GM12878 (cell line): Measurements from ENCODE around the gene MYCN. TPM values are rescaled to one million over a fixed set of nuclear protein-coding genes. Genes with fewer than 3 reads are reported as not detected.
"Not testable (repeated sequence)": the region's sequence is repeated elsewhere in the genome, so short reads cannot be mapped to it uniquely, and the experiment has no call there.

Experiments
- ATAC-seq: fragments of 200-7000 bp; cut with Tn5 transposase; 3 replicates; pipeline ENCODE4 v1.9.1; 2020; ENCODE audit warnings: mild to moderate bottlenecking, moderate library complexity
- BruUV-seq: library from RNA; stranded (reverse); fragments of 400-500 nt; replicated peaks from 2 replicates; lab custom pipeline; 2021; lab: Mats Ljungman, UMichigan
- CTCF ChIA-PET: fragments of 300-600 bp; sonication (Branson Sonifier 250); formaldehyde crosslinking; extraction: SDS; loops from one replicate; lab custom pipeline; 2021; ENCODE audit warnings: inconsistent platforms; lab: Yijun Ruan, JAX
- POLR2A ChIA-PET: fragments of 350-600 bp; formaldehyde crosslinking; extraction: SDS; loops from one replicate; lab custom pipeline; 2021; ENCODE audit warnings: inconsistent platforms; lab: Charles Lee
- RAD21 ChIA-PET: fragments of 300-600 bp; sonication (Branson Sonifier 250); formaldehyde crosslinking; loops from one replicate; lab custom pipeline; 2023; ENCODE audit warnings: antibody characterized with exemption; ENCODE audit not compliant: unreplicated experiment; lab: Charles Lee
- SMC1A ChIA-PET: fragments of 300-600 bp; sonication (Branson Sonifier 250); formaldehyde crosslinking; loops from one replicate; lab custom pipeline; 2023; ENCODE audit not compliant: unreplicated experiment, uncharacterized antibody; lab: Charles Lee
- DNase-seq: peaks from one replicate; pipeline ENCODE4 v3.0.0-alpha.2; 2011; ENCODE audit warnings: low read depth, low spot score
- FAIRE-seq: peaks from 3 replicates; lab custom pipeline; 2011; peaks lifted over from hg19 to GRCh38; lab: Jason Lieb, UNC
- H2AFZ ChIP-seq: 2 replicates; pipeline ENCODE4 v1.6.0; 2011; ENCODE audit warnings: low read depth, low read length, control low read depth; ENCODE audit not compliant: control insufficient read depth
- H3K27ac ChIP-seq: 2 replicates; pipeline ENCODE4 v1.5.1; 2011; ENCODE audit warnings: control low read depth; ENCODE audit not compliant: control insufficient read depth, insufficient read depth
- H3K27me3 ChIP-seq, 2 experiments: replicated peaks in 1 of 2; 2 replicates each; pipeline versions ENCODE4 v1.6.0 to v1.6.1; 2011; ENCODE audit warnings: low read length in 1 of 2; ENCODE audit not compliant: control insufficient read depth in 2 of 2, insufficient read depth in 2 of 2
- H3K36me3 ChIP-seq, 2 experiments: 2 replicates each; pipeline ENCODE4 v1.5.1; 2011; ENCODE audit warnings: low read length in 1 of 2; ENCODE audit not compliant: control insufficient read depth in 2 of 2, insufficient read depth in 2 of 2
- H3K4me1 ChIP-seq: 2 replicates; pipeline ENCODE4 v1.6.1; 2011; ENCODE audit warnings: mild to moderate bottlenecking, low read length, moderate library complexity, mixed read lengths; ENCODE audit not compliant: control insufficient read depth, insufficient read depth
- H3K4me2 ChIP-seq: 2 replicates; pipeline ENCODE4 v1.6.0; 2011; ENCODE audit warnings: control low read depth; ENCODE audit not compliant: control insufficient read depth, insufficient read depth
- H3K4me3 ChIP-seq: fragments of 200-600 bp; sonication (generic); 2 replicates; pipeline ENCODE4 v1.5.1; 2016
- H3K79me2 ChIP-seq: 2 replicates; pipeline ENCODE4 v1.6.0; 2011; ENCODE audit warnings: low read length; ENCODE audit not compliant: control insufficient read depth, insufficient read depth
- H3K9ac ChIP-seq: 2 replicates; pipeline ENCODE4 v1.8.0; 2011; ENCODE audit warnings: low read length, control low read depth, mixed read lengths; ENCODE audit not compliant: control insufficient read depth, insufficient read depth
- H3K9me3 ChIP-seq: replicated peaks from 3 replicates; pipeline ENCODE4 v1.5.1; 2011; ENCODE audit warnings: mild to moderate bottlenecking, low read length; ENCODE audit not compliant: control insufficient read depth, insufficient read depth
- H4K20me1 ChIP-seq: 2 replicates; pipeline ENCODE4 v1.6.0; 2011; ENCODE audit not compliant: control insufficient read depth, insufficient read depth
- BHLHE40 ChIP-seq, 2 experiments: fragments of 450-650 bp in 1 of 2; IDR thresholded peaks; 2 replicates each; pipeline ENCODE4 v1.6.1; 2011 to 2017; ENCODE audit warnings: low read depth in 2 of 2, borderline replicate concordance in 1 of 2, improper control_type of control experiment in 1 of 2, low read length in 1 of 2, mild to moderate bottlenecking in 1 of 2
- CBFB ChIP-seq: IDR thresholded peaks from 2 replicates; pipeline ENCODE4 v1.6.1; 2016; ENCODE audit warnings: antibody characterized with exemption, low read depth
- FOXK2 ChIP-seq: fragments of 450-650 bp; IDR thresholded peaks from 2 replicates; pipeline ENCODE4 v1.6.1; 2017; ENCODE audit warnings: mild to moderate bottlenecking, moderate library complexity
- LARP7 ChIP-seq: fragments of 450-650 bp; IDR thresholded peaks from 2 replicates; pipeline ENCODE4 v1.6.1; 2017; ENCODE audit warnings: mild to moderate bottlenecking
- SMC3 ChIP-seq: IDR thresholded peaks from 2 replicates; pipeline ENCODE4 v1.6.1; 2011; ENCODE audit warnings: low read length, improper control_type of control experiment, borderline replicate concordance
- WGBS: methylation state at CpG from one replicate; pipeline ENCODE4 v1.1.6; 2016; ENCODE audit warnings: low lambda C conversion rate; ENCODE audit not compliant: insufficient replicate concordance, insufficient coverage; ENCODE audit errors: missing lambda C conversion rate; 5-methylcytosine and 5-hydroxymethylcytosine counted together
- in situ Hi-C: fragments of 300-500 bp; cut with MboI; formaldehyde crosslinking; loops from 9 replicates; pipeline ENCODE4 v1.14.3; 2018; ENCODE audit warnings: mixed read lengths
- intact Hi-C: fragments of 100-400 bp; cut with micrococcal nuclease; formaldehyde crosslinking; loops from one replicate; pipeline ENCODE4 v1.14.2; 2022; ENCODE audit not compliant: unreplicated experiment
- polyA plus RNA-seq, 11 experiments: library from polyadenylated mRNA; depleted of rRNA in 4 of 11; unstranded in 6 of 11; stranded (reverse) in 5 of 11; fragments of >200 nt; fragmentation: Nextera tagmentation in 4 of 11; fragmentation: Illumina TruSeq in 1 of 11; extraction: Ambion mirVana in 4 of 11; extraction: Trizol in 1 of 11; gene quantifications; 1 replicate in 1 of 11; 2 replicates in 10 of 11; pipeline versions ENCODE4 v1.2.1 to v1.2.3, GENCODE V29; 2011 to 2016; ENCODE audit warnings: inconsistent platforms in 2 of 11, missing spikeins in 2 of 11, low read depth in 1 of 11
- total RNA-seq, 4 experiments: library from RNA; depleted of rRNA in 3 of 4; stranded (reverse); fragments of >200 nt in 3 of 4; fragmentation: Illumina TruSeq in 1 of 4; extraction: Trizol in 1 of 4; gene quantifications; 2 replicates each; pipeline versions ENCODE4 v1.2.1 to v1.2.3, GENCODE V29; 2013 to 2021
- TF ChIP-seq, protein P1 (sequence below): fragments of 450-650 bp; IDR thresholded peaks from 2 replicates; pipeline ENCODE4 v1.6.1; 2017; ENCODE audit warnings: mild to moderate bottlenecking, moderate library complexity
- TF ChIP-seq, protein P2 (sequence below): IDR thresholded peaks from 2 replicates; pipeline ENCODE4 v1.6.1; 2012; ENCODE audit warnings: low read depth, low read length, improper control_type of control experiment

Gene MYCN
- total and polyA plus RNA-seq, 10 of the 15 experiments (the other 5 are each of a cell fraction or from before 2014, with no cell fraction given), result not detected

DNA sequence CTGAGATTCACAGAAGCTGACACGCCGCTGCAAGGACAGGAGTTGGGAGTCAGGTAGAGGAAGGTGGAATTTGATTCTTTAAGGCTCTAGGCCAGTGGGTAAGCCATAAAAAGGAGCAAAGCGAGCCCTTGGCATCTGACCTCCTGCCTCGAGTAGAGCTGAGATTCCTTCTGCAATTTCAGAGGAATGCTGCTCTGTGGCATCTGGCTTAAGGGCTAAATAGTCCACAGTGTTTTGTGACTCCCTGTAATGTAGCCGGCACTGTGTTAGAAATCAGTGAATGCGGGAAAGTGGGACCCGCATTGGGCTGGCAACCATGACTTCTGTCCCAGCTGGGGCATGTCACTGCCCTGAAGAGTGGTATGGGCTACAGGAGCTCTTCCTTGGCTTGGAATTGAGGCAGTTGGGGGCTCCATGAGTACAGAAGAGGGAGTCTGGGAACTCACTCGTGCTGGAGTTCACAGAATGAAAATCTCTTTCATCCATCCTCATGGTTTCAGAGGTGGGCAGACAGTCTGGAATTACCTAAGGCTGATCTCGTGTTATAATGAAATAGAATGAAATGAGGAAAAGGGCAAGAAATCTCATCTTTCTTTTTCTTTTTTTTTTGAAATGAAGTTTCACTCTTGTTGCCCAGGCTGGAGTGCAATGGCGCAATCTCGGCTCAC lies 12.7 kb upstream of the MYCN start (continued):
- TF ChIP-seq SMC3, result no peak
- TF ChIP-seq, all 136 proteins: peak for 0

DNA sequence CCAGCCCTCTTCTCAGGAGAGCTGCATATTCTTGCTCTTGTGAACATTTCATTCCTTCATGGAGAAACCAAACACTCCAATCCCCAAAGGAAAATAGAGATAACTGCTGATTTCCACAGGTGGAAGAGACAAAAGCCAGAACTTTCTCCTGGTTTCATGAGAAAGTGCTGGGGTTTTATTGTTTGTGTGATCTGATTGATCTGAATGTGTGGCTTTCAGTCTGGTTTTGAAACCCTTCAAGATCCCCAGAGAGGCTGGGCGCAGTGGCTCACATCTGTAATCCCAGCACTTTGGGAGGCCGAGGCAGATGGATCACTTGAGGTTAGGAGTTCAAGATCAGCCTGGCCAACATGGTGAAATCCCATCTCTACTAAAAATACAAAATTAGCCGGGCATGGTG lies 11.3 kb upstream of the MYCN start:
- H3K9ac ChIP-seq, H3K4me1 ChIP-seq, CTCF ChIA-PET, H4K20me1 ChIP-seq, intact Hi-C loops, RAD21 ChIA-PET, H3K27me3 ChIP-seq, BruUV-seq, H3K27ac ChIP-seq, H3K36me3 ChIP-seq, POLR2A ChIA-PET, H3K9me3 ChIP-seq, H3K79me2 ChIP-seq, DNase-seq, ATAC-seq, H3K4me2 ChIP-seq, FAIRE-seq, H2AFZ ChIP-seq, H3K4me3 ChIP-seq, SMC1A ChIA-PET: not testable (repeated sequence)
- 0% methylated on average over 3 of the region's 3 CpGs for WGBS
- in situ Hi-C loops, result loop anchor here (25.0 kb wide), 1 partner anchor 833 kb away; no protein-coding TSS in a partner anchor

DNA sequence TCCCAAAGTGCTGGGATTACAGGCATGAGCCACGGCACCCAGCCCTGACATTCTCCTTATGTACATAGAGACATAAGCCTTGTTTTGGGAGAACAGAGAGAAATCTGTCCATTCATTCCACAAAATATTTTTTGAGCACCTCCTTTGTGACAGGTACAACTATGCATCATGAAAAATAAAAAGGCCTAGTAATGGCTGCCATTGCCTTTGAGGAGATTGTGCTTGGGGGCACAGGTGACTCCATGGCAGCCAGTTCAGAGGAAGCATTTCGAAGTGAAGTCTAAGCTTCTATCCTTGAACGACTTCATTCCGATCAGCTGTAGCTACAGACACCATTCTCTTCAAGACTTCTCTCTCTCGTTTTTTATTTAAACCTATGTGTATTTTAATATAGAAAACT lies 10.5 kb upstream of the MYCN start:
- CTCF ChIA-PET, result no interaction called here
- Histone ChIP-seq H3K36me3 (no peaks in the 10 kb centered on the region), H3K4me3 (no peak overlapping the region), H3K27ac (no peak overlapping the region), H3K4me2 (no peak overlapping the region), H3K79me2 (no peaks in the 10 kb centered on the region)
- intact Hi-C loops (no loop called here), in situ Hi-C loops (loop anchor here (25.0 kb wide), 1 partner anchor 832 kb away; no protein-coding TSS in a partner anchor)
- BruUV-seq, result no TSS peak
- DNase-seq (no peak), ATAC-seq (no peak)
- POLR2A ChIA-PET, result no interaction called here
- SMC1A ChIA-PET, result no interaction called here
- TF ChIP-seq FOXK2 (no peak), CBFB (no peak), LARP7 (no peak), BHLHE40 (IDR thresholded peaks at IDR 0.05; ENCODE audit: borderline replicate concordance in 1 of 2, low read depth in 2 of 2, low read length in 1 of 2) (no peak)
- TF ChIP-seq, protein P1, sequence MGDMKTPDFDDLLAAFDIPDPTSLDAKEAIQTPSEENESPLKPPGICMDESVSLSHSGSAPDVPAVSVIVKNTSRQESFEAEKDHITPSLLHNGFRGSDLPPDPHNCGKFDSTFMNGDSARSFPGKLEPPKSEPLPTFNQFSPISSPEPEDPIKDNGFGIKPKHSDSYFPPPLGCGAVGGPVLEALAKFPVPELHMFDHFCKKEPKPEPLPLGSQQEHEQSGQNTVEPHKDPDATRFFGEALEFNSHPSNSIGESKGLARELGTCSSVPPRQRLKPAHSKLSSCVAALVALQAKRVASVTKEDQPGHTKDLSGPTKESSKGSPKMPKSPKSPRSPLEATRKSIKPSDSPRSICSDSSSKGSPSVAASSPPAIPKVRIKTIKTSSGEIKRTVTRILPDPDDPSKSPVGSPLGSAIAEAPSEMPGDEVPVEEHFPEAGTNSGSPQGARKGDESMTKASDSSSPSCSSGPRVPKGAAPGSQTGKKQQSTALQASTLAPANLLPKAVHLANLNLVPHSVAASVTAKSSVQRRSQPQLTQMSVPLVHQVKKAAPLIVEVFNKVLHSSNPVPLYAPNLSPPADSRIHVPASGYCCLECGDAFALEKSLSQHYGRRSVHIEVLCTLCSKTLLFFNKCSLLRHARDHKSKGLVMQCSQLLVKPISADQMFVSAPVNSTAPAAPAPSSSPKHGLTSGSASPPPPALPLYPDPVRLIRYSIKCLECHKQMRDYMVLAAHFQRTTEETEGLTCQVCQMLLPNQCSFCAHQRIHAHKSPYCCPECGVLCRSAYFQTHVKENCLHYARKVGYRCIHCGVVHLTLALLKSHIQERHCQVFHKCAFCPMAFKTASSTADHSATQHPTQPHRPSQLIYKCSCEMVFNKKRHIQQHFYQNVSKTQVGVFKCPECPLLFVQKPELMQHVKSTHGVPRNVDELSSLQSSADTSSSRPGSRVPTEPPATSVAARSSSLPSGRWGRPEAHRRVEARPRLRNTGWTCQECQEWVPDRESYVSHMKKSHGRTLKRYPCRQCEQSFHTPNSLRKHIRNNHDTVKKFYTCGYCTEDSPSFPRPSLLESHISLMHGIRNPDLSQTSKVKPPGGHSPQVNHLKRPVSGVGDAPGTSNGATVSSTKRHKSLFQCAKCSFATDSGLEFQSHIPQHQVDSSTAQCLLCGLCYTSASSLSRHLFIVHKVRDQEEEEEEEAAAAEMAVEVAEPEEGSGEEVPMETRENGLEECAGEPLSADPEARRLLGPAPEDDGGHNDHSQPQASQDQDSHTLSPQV, result no peak
- TF ChIP-seq, protein P2, sequence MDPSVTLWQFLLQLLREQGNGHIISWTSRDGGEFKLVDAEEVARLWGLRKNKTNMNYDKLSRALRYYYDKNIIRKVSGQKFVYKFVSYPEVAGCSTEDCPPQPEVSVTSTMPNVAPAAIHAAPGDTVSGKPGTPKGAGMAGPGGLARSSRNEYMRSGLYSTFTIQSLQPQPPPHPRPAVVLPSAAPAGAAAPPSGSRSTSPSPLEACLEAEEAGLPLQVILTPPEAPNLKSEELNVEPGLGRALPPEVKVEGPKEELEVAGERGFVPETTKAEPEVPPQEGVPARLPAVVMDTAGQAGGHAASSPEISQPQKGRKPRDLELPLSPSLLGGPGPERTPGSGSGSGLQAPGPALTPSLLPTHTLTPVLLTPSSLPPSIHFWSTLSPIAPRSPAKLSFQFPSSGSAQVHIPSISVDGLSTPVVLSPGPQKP, result no peak
- TF ChIP-seq, all 136 proteins: peak for 0
- peaks cover 0 to 3% of the 10 kb centered on the region in 2 experiments; a peak in 2 of 4 replicates for H3K27me3 ChIP-seq
- no peaks in the 10 kb centered on the region for H3K4me1 ChIP-seq
- H3K9ac ChIP-seq, result no peak overlapping the region
- H2AFZ ChIP-seq, result no peak overlapping the region
- RAD21 ChIA-PET, result no interaction called here
- FAIRE-seq, result no peak
- no peaks in the 10 kb centered on the region for H3K9me3 ChIP-seq
- H4K20me1 ChIP-seq, result no peaks in the 10 kb centered on the region
- WGBS, result 37% methylated on average over 5 of the region's 5 CpGs
